GM21390 (cell line): Measurements from ENCODE around the gene TM4SF20.
A peak's percentile ranks its signal among the peaks of the same experiment; 100 is the strongest.

ENCODE experiments used
- ATAC-seq: cut with Tn5 transposase; IDR thresholded peaks from one replicate; pipeline ENCODE4 v1.9.1; 2021; ENCODE audit not compliant: unreplicated experiment

TM4SF20 gene

GRCh38 chr2:227379095-227379494 lies at the start of gene TM4SF20:
TM4SF20 (minus strand) TSS chr2:227379306; CDS start chr2:227379268, 38 bp downstream.
- no peak for ATAC-seq

GRCh38 chr2:227428731-227429285 lies 49.7 kb upstream of the TM4SF20 start:
- ATAC-seq, result no peak

DNA sequence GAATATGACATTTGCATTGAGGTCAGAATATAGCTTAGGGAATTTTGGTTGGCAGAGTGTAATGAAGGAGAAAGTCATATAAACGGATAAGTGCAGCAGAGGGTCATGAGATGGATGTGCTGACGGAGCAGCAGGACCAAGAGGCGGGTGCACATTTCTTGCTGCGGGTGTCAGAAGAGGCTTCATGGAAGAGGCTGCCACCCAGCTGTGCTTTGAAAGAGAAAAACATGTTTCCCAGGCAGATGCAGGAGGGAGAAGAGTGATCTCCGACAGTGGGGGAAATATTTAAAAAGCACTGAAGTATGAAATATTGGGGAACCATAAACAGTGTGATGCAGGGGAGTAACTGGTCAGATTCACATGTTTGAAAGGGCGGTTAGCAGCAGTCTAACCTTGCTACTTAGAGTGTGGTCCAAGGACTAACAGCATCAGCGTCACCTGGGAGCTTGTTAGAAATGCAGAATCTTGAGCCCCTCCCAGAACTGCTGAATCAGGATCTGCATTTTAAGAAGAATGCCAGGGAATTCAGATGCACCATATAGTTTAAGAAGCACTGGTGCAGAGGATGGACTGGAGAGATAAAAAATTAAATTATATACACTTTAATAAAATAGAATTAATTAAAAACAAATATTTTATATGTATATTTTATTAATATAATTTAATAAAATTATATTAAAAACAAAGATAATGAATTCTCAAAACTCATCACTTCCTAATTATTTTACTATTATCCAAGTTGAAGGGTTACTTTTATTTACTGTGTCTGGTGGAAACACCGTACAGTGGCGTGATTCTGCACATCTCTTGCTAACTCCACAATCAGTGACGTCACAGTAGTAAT lies 44.8 kb upstream of the TM4SF20 start:
- no peak for ATAC-seq

DNA sequence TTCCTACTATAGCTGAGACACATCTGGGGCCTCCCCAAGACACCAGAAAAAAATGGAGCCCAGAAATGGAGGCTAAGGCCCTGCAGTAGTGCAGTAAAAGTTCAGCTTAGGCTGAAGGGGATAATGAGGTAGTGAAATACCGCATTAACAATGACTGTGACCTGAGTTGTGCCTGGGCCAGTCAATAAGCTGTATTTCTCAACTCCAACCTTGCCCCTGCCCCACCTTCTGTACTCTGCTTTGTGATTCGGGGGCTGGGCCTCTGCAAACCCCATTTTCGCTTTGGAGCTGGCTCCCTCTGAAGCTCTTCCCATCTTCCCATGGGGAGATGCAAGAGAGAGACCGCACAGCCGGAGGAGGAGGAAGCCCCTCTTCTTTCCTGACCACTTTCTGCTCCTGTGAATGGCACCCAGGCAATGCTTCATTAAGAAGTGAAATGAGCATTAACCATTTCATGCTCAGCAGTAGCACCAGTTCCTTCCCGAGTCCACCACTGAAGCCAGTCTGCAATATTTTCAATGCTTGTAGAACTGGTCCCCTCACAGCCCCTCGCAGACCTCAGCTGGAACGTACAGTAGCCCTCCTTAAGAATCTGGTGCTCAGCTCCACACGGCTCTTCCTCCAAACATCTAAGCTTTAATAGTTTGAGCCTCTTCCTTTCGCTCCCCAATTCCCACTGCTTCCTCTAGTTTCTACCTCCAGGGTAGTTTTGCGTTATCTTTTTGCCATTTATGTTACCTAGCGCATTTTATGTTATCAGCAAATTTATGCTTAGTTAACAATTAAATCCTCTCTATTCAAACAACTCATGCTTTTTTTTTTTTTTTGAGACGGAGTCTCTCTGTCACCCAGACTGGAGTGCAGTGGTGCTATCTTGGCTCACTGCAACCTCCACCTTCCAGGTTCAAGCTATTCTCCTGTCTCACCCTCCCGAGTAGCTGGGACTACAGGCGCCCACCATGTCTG lies 41.3 kb upstream of the TM4SF20 start:
- no peak for ATAC-seq

DNA sequence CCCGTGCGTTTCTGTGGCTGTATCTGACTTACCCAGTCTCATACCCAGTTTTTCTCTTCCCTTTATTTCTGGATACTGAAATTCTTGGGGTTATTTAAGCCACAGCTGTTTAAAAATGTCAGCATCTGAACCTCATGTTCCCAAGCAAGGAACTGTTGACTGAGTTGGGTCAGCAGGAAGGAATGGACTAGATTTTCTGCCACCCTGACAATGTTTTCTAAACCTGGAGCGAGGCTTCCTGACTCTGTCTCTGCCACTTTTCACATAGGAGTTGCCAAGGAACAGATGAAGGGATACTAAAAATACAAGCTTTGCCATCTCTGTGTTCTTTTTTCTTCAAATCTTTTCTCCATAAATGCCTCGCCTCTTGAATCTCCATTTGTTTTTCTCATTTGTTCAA lies 37.6 kb upstream of the TM4SF20 start:
- ATAC-seq, result no peak

GRCh38 chr2:227415538-227416424 lies 36.7 kb upstream of the TM4SF20 start:
- ATAC-seq, result peak; percentile 34

GRCh38 chr2:227414846-227415245 lies 35.7 kb upstream of the TM4SF20 start:
- no peak for ATAC-seq

DNA sequence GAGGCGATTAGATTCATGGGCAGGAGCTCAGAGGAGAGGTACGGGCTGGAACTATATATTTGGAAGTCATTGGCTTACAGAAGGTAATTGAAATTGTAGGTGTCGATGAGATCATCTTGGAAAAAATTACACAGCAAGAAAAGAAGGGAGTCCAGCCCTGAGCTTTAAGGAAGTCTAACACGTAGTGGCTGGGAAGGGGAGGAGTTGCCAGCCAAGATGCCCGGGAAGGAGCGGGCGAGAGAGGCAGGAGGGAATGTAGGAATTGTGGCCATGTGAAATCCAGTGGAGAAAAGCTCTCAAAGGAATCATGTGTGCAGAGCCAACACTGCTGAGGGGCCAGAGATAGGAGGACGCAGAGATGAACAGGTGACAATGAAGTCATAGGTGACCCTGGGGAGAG lies 34.3 kb upstream of the TM4SF20 start:
- ATAC-seq, result no peak

DNA sequence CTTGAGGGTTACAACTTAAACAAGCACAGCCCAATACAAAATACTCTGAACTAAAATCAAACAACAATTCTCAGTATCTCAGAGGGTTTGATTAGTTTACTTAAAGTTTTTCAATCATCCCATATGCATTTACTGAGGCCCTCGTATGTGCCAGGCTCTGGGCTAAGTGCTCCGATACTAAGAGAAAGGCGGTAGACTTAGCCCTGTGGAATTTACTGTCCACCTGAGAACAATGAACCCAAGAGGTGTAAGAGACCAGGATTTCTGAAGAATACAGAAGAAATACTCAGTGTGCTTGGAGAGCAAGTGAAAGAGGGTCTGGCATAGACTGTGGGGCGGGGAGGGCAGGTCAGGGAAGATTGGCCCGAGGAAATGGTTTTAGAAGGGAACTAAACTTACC lies 33.8 kb upstream of the TM4SF20 start:
- no peak for ATAC-seq

GRCh38 chr2:227411990-227412350 lies 32.9 kb upstream of the TM4SF20 start:
- no peak for ATAC-seq

DNA sequence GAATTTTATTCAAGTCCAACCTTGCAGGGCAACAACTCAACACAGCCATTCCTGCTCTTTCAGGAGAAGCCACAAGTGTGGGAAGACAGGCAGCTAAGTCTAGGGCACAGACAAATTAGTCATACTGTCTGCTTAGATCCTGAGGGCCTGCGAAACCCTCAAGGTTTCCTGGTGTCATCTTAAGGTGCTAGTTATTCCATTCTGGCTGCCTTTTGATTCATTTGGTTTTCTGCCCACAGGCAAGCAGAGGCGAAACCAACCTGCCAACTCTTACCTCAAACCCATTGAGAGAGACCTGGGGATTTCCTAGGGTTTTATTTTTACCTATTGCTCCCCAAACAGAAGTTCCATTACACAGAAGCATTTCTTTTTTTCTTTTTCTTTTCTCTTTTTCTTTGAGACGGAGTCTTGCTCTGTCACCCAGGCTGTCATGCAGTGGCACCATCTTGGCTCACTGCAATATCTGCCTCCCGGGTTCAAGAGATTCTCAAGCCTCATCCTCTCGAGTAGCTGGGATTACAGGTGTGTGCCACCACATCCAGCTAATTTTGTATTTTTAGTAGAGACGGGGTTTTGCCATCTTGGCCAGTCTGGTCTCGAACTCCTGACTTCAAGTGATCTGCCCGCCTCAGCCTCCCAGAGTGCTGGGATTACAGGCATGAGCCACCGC lies 32.3 kb upstream of the TM4SF20 start:
- ATAC-seq, result peak; percentile 68

- ATAC-seq, result no peak
Observed at GRCh38 chr2:227410191-227410590, 31.1 kb upstream of the TM4SF20 start.

DNA sequence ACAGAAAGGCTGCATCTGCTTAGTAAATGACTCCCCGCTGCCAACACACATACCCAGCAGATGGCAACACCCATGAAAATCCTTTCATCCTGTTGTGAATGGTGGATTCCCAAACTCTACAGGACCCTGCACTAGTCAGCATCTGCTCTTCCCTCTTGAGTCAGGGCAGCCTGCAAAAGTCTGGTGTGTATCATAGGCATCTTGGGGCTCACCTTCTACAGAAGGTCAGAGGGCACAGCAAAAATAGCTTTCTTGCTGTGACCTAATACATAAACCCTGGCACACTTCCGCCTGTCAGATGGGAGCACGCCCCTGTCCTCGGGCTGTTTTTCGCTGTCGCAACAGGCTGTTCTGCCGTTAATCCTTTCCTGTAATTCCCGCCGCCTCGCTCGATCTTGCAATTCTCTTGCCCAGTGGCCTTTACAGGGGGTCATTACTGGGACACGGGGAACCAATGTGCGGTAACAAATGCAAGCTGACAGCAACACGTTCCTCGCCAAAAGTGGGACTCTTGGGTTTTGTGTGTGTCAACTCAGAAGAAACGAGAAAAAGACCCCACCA lies 28.6 kb upstream of the TM4SF20 start:
- no peak for ATAC-seq

- ATAC-seq, result no peak
Observed at GRCh38 chr2:227406177-227407031, 27.3 kb upstream of the TM4SF20 start.

GRCh38 chr2:227404585-227405271 lies 25.6 kb upstream of the TM4SF20 start:
- ATAC-seq, result no peak

DNA sequence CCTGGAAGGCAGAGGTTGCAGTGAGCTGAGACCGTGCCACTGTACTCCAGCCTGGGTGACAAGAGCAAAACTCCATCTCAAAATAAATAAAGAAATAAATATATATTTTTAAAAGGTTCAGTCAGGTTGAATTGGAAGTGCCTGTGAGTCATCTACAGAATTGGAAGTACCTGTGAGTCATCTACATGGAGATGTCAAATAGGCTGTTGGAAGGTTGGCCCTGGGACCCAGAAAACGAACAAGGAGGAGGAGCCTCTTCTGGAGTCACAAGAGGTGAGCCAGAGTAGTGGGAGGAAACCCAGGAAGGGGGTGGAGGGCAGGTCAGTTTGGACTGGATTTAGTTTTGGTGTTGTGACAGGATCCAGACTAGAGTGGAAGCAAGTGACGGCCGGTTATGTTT lies 23.9 kb upstream of the TM4SF20 start:
- no peak for ATAC-seq

DNA sequence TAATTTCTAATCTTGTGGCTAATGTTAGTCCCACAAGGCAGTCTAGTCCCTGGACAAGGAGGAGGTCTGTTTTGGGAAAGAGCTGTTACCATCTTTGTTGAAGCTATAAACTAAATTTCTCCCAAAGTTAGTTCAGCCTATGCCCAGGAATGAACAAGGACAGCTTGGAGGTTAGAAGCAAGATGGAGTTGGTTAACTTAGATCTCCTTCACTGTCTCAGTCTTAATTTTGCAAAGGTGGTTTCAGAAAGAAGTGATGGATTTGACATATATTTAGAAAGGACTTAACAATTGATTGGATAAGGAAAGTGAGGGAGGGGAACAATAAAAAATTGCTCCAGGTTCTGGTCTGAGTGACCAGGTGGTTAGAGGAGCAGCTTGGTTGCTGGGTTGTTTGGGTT lies 23.2 kb upstream of the TM4SF20 start:
- no peak for ATAC-seq

- no peak for ATAC-seq
Observed at GRCh38 chr2:227401550-227401949, 22.4 kb upstream of the TM4SF20 start.
